ENCODE data around the gene PDYN.

PDYN gene

DNA sequence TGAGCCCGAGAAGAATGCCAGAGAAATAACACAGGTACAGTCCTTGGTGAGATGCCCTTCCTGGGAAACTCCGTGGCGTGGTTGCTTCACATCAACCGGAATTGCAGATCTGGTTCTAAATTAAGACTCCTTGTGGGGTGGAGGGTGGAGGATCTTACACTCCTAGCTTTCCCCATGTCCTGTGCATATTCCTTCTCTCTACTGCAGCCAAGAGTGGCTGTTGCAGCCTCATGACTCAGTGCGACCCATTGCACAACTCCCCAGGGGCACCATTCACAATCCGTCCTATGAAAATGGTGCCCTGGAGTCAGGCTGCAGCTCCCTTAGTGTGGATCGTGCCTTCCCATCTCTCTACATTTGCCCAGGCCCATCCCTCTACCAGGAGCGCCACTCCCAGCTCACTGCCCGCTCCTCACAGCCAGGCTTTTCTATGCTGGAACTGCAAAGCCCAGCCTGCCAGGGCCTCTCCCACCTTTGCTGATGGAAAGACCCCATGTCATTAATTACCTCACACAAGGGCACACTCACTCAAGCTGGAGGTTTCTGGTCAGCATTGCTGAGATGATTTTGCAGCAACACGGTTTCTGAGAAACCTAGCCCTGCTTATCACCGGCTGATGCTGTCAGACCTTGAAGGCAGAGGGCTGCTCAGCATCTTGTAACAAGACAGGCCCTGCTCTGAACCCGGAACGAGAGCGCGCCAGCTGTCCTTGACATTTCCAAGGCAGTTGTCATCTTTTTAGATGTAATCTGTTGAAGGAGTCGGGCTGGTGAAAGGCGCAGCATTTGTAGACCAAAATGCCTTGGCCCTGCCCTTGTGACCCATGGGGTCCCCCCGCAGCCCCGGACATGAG is 58.9 kb downstream of the PDYN start:
- Histone ChIP-seq H3K9ac (ENCODE audit: low read length) (no peak overlapping the region), H2AFZ (ENCODE audit: low read depth, low read length, severe bottlenecking) (no peak overlapping the region), H3K36me3 (ENCODE audit: low read length) (no peaks in the 10 kb centered on the region), H3K4me2 (ENCODE audit: low read depth, low read length, poor library complexity, severe bottlenecking) (no peak overlapping the region), H3F3A (ENCODE audit: insufficient read depth) (no peaks in the 10 kb centered on the region), H3K79me2 (ENCODE audit: insufficient read depth, low read length) (no peaks in the 10 kb centered on the region), H3K9me3 (ENCODE audit: insufficient read depth, low read length) (no peaks in the 10 kb centered on the region), H3K27ac (ENCODE audit: low read depth, low read length) (no peak overlapping the region), H3K4me3 (ENCODE audit: insufficient read depth, low read length, poor library complexity, severe bottlenecking) (no peak overlapping the region), H3K9me2 (replicated peaks; ENCODE audit: insufficient read depth, low read length) (no peaks in the 10 kb centered on the region), H3K27me3 (ENCODE audit: low read length) (no peaks in the 10 kb centered on the region), H4K20me1 (ENCODE audit: low read depth, low read length) (no peaks in the 10 kb centered on the region)
- TF ChIP-seq, protein P1, sequence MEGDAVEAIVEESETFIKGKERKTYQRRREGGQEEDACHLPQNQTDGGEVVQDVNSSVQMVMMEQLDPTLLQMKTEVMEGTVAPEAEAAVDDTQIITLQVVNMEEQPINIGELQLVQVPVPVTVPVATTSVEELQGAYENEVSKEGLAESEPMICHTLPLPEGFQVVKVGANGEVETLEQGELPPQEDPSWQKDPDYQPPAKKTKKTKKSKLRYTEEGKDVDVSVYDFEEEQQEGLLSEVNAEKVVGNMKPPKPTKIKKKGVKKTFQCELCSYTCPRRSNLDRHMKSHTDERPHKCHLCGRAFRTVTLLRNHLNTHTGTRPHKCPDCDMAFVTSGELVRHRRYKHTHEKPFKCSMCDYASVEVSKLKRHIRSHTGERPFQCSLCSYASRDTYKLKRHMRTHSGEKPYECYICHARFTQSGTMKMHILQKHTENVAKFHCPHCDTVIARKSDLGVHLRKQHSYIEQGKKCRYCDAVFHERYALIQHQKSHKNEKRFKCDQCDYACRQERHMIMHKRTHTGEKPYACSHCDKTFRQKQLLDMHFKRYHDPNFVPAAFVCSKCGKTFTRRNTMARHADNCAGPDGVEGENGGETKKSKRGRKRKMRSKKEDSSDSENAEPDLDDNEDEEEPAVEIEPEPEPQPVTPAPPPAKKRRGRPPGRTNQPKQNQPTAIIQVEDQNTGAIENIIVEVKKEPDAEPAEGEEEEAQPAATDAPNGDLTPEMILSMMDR (IDR thresholded peaks at IDR 0.05; ENCODE audit: insufficient read depth, low read length, poor library complexity, severe bottlenecking), result no peak
- TF ChIP-seq EZH2phosphoT487 (conservative IDR thresholded peaks at IDR 0.05; ENCODE audit: low read length), result no peak

DNA sequence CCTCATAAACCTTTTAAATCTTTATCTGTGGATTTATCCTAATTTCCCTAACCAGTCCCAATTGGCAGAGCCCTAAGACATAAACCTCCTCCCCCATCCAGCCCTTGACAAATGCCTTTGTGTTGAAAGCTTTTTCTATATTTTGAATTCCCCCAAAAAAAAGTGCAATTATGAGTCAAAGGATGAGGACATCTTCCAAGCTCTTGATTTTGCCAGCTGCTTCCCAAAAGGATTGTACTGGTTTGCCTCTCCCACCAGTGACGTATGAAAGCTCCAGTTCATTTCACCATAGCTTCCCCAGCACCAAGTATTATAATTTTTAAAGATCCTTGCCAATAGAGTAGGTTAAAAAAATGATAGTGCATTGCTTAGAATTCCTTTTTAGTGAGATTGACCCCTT is 59.7 kb downstream of the PDYN start:
- H3K27me3 ChIP-seq (ENCODE audit: low read length), result no peaks in the 10 kb centered on the region
- H3K4me2 ChIP-seq (ENCODE audit: low read depth, low read length, poor library complexity, severe bottlenecking), result no peak overlapping the region
- H4K20me1 ChIP-seq (ENCODE audit: low read depth, low read length), result no peaks in the 10 kb centered on the region
- no peak overlapping the region for H3K4me3 ChIP-seq (ENCODE audit: insufficient read depth, low read length, poor library complexity, severe bottlenecking)
- no peak overlapping the region for H2AFZ ChIP-seq (ENCODE audit: low read depth, low read length, severe bottlenecking)
- no peak overlapping the region for H3K9ac ChIP-seq (ENCODE audit: low read length)
- H3K36me3 ChIP-seq (ENCODE audit: low read length), result no peaks in the 10 kb centered on the region
- H3F3A ChIP-seq (ENCODE audit: insufficient read depth), result no peaks in the 10 kb centered on the region
- no peaks in the 10 kb centered on the region for H3K79me2 ChIP-seq (ENCODE audit: insufficient read depth, low read length)
- no peak overlapping the region for H3K27ac ChIP-seq (ENCODE audit: low read depth, low read length)
- TF ChIP-seq EZH2phosphoT487 (conservative IDR thresholded peaks at IDR 0.05; ENCODE audit: low read length), result no peak
- TF ChIP-seq, protein P1 (IDR thresholded peaks at IDR 0.05; ENCODE audit: insufficient read depth, low read length, poor library complexity, severe bottlenecking), result no peak
- no peaks in the 10 kb centered on the region for H3K9me2 ChIP-seq (replicated peaks; ENCODE audit: insufficient read depth, low read length)
- no peaks in the 10 kb centered on the region for H3K9me3 ChIP-seq (ENCODE audit: insufficient read depth, low read length)

- no peaks in the 10 kb centered on the region for H3K79me2 ChIP-seq (ENCODE audit: insufficient read depth, low read length)
- H3F3A ChIP-seq (ENCODE audit: insufficient read depth), result no peaks in the 10 kb centered on the region
- H3K4me3 ChIP-seq (ENCODE audit: insufficient read depth, low read length, poor library complexity, severe bottlenecking), result no peak overlapping the region
- H3K27ac ChIP-seq (ENCODE audit: low read depth, low read length), result no peak overlapping the region
- no peak overlapping the region for H3K9ac ChIP-seq (ENCODE audit: low read length)
- no peak overlapping the region for H3K4me2 ChIP-seq (ENCODE audit: low read depth, low read length, poor library complexity, severe bottlenecking)
- no peaks in the 10 kb centered on the region for H3K36me3 ChIP-seq (ENCODE audit: low read length)
- no peak overlapping the region for H2AFZ ChIP-seq (ENCODE audit: low read depth, low read length, severe bottlenecking)
- H3K27me3 ChIP-seq (ENCODE audit: low read length), result no peaks in the 10 kb centered on the region
- no peaks in the 10 kb centered on the region for H3K9me2 ChIP-seq (replicated peaks; ENCODE audit: insufficient read depth, low read length)
- no peaks in the 10 kb centered on the region for H4K20me1 ChIP-seq (ENCODE audit: low read depth, low read length)
- no peaks in the 10 kb centered on the region for H3K9me3 ChIP-seq (ENCODE audit: insufficient read depth, low read length)
- TF ChIP-seq, protein P1 (IDR thresholded peaks at IDR 0.05; ENCODE audit: insufficient read depth, low read length, poor library complexity, severe bottlenecking), result no peak
- TF ChIP-seq EZH2phosphoT487 (conservative IDR thresholded peaks at IDR 0.05; ENCODE audit: low read length), result no peak
Measured at GRCh38 chr20:1933465-1933870, 60.4 kb downstream of the PDYN start.

All from SU-DHL-6 (cell line).